GM23248 (cell line): ENCODE data around the gene TMEM219. TPM values are rescaled to one million over a fixed set of nuclear protein-coding genes. Genes with fewer than 3 reads are reported as not detected.
A peak's percentile ranks its signal among the peaks of the same experiment; 100 is the strongest.

ENCODE experiments used
- DNase-seq: peaks from one replicate; pipeline ENCODE4 v3.0.0-alpha.2; 2015
- H2AFZ ChIP-seq: fragments of 200-600 bp; sonication (generic); 2 replicates; pipeline ENCODE4 v1.6.1; 2016; ENCODE audit warnings: antibody characterized with exemption
- H3F3A ChIP-seq: fragments of 200-600 bp; sonication (generic); 2 replicates; pipeline ENCODE4 v1.6.1; 2016; ENCODE audit warnings: mild to moderate bottlenecking, antibody characterized with exemption, mixed run types; ENCODE audit not compliant: insufficient read depth
- H3K27ac ChIP-seq: fragments of 200-600 bp; sonication (generic); 2 replicates; pipeline ENCODE4 v1.5.1; 2016; ENCODE audit warnings: mild to moderate bottlenecking
- H3K27me3 ChIP-seq: fragments of 200-600 bp; sonication (generic); replicated peaks from 2 replicates; pipeline ENCODE4 v1.6.1; 2016; ENCODE audit warnings: mild to moderate bottlenecking; ENCODE audit not compliant: insufficient read depth
- H3K36me3 ChIP-seq: fragments of 200-600 bp; sonication (generic); 2 replicates; pipeline ENCODE4 v1.6.1; 2016; ENCODE audit warnings: low read depth, mild to moderate bottlenecking
- H3K4me1 ChIP-seq: fragments of 200-600 bp; sonication (generic); 2 replicates; pipeline ENCODE4 v1.6.1; 2016; ENCODE audit warnings: mild to moderate bottlenecking; ENCODE audit not compliant: insufficient read depth
- H3K4me2 ChIP-seq: fragments of 200-600 bp; sonication (generic); one replicate; pipeline ENCODE4 v1.6.1; 2016; ENCODE audit warnings: mild to moderate bottlenecking; ENCODE audit not compliant: unreplicated experiment
- H3K4me3 ChIP-seq: fragments of 200-600 bp; sonication (generic); 2 replicates; pipeline ENCODE4 v1.5.1; 2016; ENCODE audit warnings: mild to moderate bottlenecking
- H3K79me2 ChIP-seq: fragments of 200-600 bp; sonication (generic); 2 replicates; pipeline ENCODE4 v1.6.1; 2016; ENCODE audit warnings: mild to moderate bottlenecking; ENCODE audit not compliant: insufficient read depth
- H3K9ac ChIP-seq: fragments of 200-600 bp; sonication (generic); 2 replicates; pipeline ENCODE4 v1.6.1; 2016; ENCODE audit warnings: mild to moderate bottlenecking
- H3K9me2 ChIP-seq: fragments of 200-600 bp; sonication (generic); 2 replicates; pipeline ENCODE4 v1.6.1; 2016; ENCODE audit warnings: mixed run types, mild to moderate bottlenecking, moderate library complexity; ENCODE audit not compliant: insufficient read depth
- H3K9me3 ChIP-seq: fragments of 200-600 bp; sonication (generic); one replicate; pipeline ENCODE4 v1.6.1; 2017; ENCODE audit warnings: low read depth
- H4K20me1 ChIP-seq: fragments of 200-600 bp; sonication (generic); 2 replicates; pipeline ENCODE4 v1.6.0; 2016; ENCODE audit not compliant: insufficient read depth
- EZH2 ChIP-seq: fragments of 200-600 bp; sonication (generic); IDR thresholded peaks from 2 replicates; pipeline ENCODE4 v1.6.1; 2018; ENCODE audit warnings: antibody characterized with exemption, mild to moderate bottlenecking; ENCODE audit not compliant: insufficient read depth, poor library complexity, severe bottlenecking
- EZH2phosphoT487 ChIP-seq: fragments of 200-600 bp; sonication (generic); IDR thresholded peaks from 2 replicates; pipeline ENCODE4 v1.6.1; 2018; ENCODE audit warnings: antibody characterized with exemption, moderate library complexity, mild to moderate bottlenecking, low read depth; ENCODE audit not compliant: insufficient read depth
- WGBS, 2 experiments: methylation state at CpG; one replicate each; pipeline ENCODE4 v1.1.6; 2015 to 2017; ENCODE audit warnings: low lambda C conversion rate in 2 of 2, low coverage in 1 of 2; ENCODE audit errors: missing lambda C conversion rate in 2 of 2; 5-methylcytosine and 5-hydroxymethylcytosine counted together
- in situ Hi-C: fragments of 300-500 bp; cut with MboI; formaldehyde crosslinking; loops from 2 replicates; pipeline ENCODE4 v1.15.0; 2020
- polyA plus RNA-seq: library from polyadenylated mRNA; unstranded; fragments of >200 nt; fragmentation: Nextera tagmentation; extraction: Ambion mirVana; gene quantifications from 2 replicates; pipeline ENCODE4 v1.2.1, GENCODE V29; 2016
- total RNA-seq: library from RNA; depleted of rRNA; stranded (reverse); fragments of >200 nt; shearing (Covaris generic); gene quantifications from 2 replicates; pipeline ENCODE4 v1.2.3, GENCODE V29; 2014

TMEM219 gene
- total and polyA plus RNA-seq, 2 experiments from 2014 or later: 124 to 162 TPM

- Histone ChIP-seq H3F3A (peaks cover 14% of the 10 kb centered on the region; the same call in 1 of the 2 replicates), H3K27me3 (no peaks in the 10 kb centered on the region), H3K79me2 (peaks cover 61% of the 10 kb centered on the region), H4K20me1 (no peaks in the 10 kb centered on the region; the same call in 1 of the 2 replicates), H3K36me3 (peaks cover 12% of the 10 kb centered on the region; the same call in 1 of the 2 replicates), H3K4me1 (peaks cover 20% of the 10 kb centered on the region), H2AFZ (no peak overlapping the region), H3K9me2 (no peaks in the 10 kb centered on the region), H3K27ac (no peak overlapping the region), H3K9me3 (no peaks in the 10 kb centered on the region), H3K4me2 (peak overlapping the region; percentile 98), H3K9ac (peak overlapping the region; percentile 92), H3K4me3 (peak overlapping the region; percentile 87)
- 35 to 37% methylated on average over 6 of the region's 6 CpGs for WGBS, 2 experiments
- in situ Hi-C loops: loop anchor here (10.0 kb wide), 1 partner anchor 49 kb away; the partner anchor contains the start of gene C16orf92
- peak; percentile 19 for DNase-seq
- TF ChIP-seq EZH2 (no peak), EZH2phosphoT487 (no peak)
Measured at GRCh38 chr16:29975811-29976511, 14.1 kb downstream of the TMEM219 start.

GRCh38 chr16:29977063-29977825, 15.4 kb downstream of the TMEM219 start:
- no peak overlapping the region for H3K4me2 ChIP-seq
- DNase-seq: no peak
- H3K79me2 ChIP-seq: peaks cover 61% of the 10 kb centered on the region
- 90 to 91% methylated on average over 9 of the region's 9 CpGs for WGBS, 2 experiments
- no peaks in the 10 kb centered on the region; the same call in 1 of the 2 replicates for H4K20me1 ChIP-seq
- peaks cover 25% of the 10 kb centered on the region; the same call in 1 of the 2 replicates for H3K36me3 ChIP-seq
- H3K4me3 ChIP-seq: no peak overlapping the region
- H3K9ac ChIP-seq: no peak overlapping the region
- H3K27ac ChIP-seq: no peak overlapping the region
- peaks cover 20% of the 10 kb centered on the region for H3K4me1 ChIP-seq
- H3K9me3 ChIP-seq: no peaks in the 10 kb centered on the region
- no peaks in the 10 kb centered on the region for H3K27me3 ChIP-seq
- TF ChIP-seq EZH2phosphoT487: no peak
- no peak for TF ChIP-seq EZH2
- no peaks in the 10 kb centered on the region for H3K9me2 ChIP-seq
- H3F3A ChIP-seq: peaks cover 9% of the 10 kb centered on the region; the same call in 1 of the 2 replicates
- no peak overlapping the region for H2AFZ ChIP-seq
- in situ Hi-C loops: loop anchor here (10.0 kb wide), 1 partner anchor 48 kb away; the partner anchor contains the start of gene C16orf92

GRCh38 chr16:29978081-29978480, 16.2 kb downstream of the TMEM219 start:
- Histone ChIP-seq H4K20me1 (no peaks in the 10 kb centered on the region; the same call in 1 of the 2 replicates), H3K4me2 (no peak overlapping the region)

DNA sequence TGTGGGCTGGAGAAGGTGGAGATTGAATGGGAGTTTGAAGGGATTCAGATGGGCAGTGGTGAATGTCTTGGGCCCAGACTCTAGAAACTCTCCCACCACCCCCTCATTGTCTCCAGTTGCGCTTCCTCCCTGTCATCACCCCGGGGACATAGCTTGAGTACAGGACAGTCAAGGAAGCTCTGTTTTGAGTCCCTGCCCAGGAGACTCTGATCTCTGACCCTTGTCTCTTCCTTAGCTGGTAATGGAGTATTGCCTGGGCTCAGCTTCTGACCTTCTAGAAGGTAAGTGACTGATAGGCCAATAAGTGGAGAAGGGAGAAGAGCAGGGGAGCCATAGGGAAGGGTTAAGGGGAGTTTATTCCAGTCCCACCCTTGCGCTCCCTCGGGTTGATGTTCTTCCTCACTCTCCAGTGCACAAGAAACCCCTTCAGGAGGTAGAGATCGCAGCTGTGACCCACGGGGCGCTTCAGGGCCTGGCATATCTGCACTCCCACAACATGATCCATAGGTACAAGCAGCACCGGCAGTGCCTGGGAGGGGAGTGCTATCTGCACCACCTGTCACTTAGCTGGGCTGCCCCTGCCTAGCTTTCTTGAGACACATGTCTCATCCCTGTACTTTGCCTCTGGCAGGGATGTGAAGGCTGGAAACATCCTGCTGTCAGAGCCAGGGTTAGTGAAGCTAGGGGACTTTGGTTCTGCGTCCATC, 16.8 kb downstream of the TMEM219 start:
- peaks cover 30% of the 10 kb centered on the region; the same call in 1 of the 2 replicates for H3K36me3 ChIP-seq
- no peaks in the 10 kb centered on the region for H3K27me3 ChIP-seq

More at GRCh38 chr16:29978081-29978480, 16.2 kb downstream of the TMEM219 start:
- TF ChIP-seq EZH2 (no peak), EZH2phosphoT487 (no peak)
- Histone ChIP-seq H3K9ac (no peak overlapping the region), H2AFZ (no peak overlapping the region), H3K27me3 (no peaks in the 10 kb centered on the region), H3K9me2 (no peaks in the 10 kb centered on the region), H3K27ac (no peak overlapping the region), H3F3A (0 out of 2 replicates have a peak, but pooled peaks cover under 1% of the 10 kb centered on the region), H3K4me3 (no peak overlapping the region), H3K9me3 (no peaks in the 10 kb centered on the region), H3K4me1 (peaks cover 20% of the 10 kb centered on the region), H3K79me2 (peaks cover 61% of the 10 kb centered on the region), H3K36me3 (peaks cover 25% of the 10 kb centered on the region; the same call in 1 of the 2 replicates)
- no peak for DNase-seq
- WGBS, 2 experiments: 97 to 99% methylated on average over 9 of the region's 9 CpGs
- in situ Hi-C loops: loop anchor here (10.0 kb wide), 1 partner anchor 47 kb away; the partner anchor contains the start of gene C16orf92

More for the DNA sequence above, 16.8 kb downstream of the TMEM219 start:
- TF ChIP-seq EZH2 (no peak), EZH2phosphoT487 (no peak)
- Histone ChIP-seq H3K9ac (no peak overlapping the region), H3K4me1 (peaks cover 20% of the 10 kb centered on the region), H3K9me3 (no peaks in the 10 kb centered on the region), H2AFZ (no peak overlapping the region), H3K4me2 (no peak overlapping the region), H3K79me2 (peaks cover 61% of the 10 kb centered on the region), H3K9me2 (no peaks in the 10 kb centered on the region), H3K4me3 (no peak overlapping the region), H3K27ac (no peak overlapping the region), H3F3A (no peaks in the 10 kb centered on the region), H4K20me1 (no peaks in the 10 kb centered on the region; the same call in 1 of the 2 replicates)
- in situ Hi-C loops: loop anchor here (10.0 kb wide), 1 partner anchor 46 kb away; the partner anchor contains the start of gene C16orf92
- 93 to 94% methylated on average over 9 of the region's 9 CpGs for WGBS, 2 experiments
- DNase-seq: no peak
